Testis (tissue), 2 donors: Measurements from ENCODE around the gene PPM1D.

ENCODE experiments used
- CTCF ChIP-seq, 3 experiments: fragments of 450-650 bp in 2 of 3; fragments of 200-600 bp in 1 of 3; sonication (generic) in 1 of 3; IDR thresholded peaks; one replicate each; pipeline ENCODE4 v1.5.1; 2016 to 2019; ENCODE audit warnings: antibody characterized with exemption in 3 of 3, mild to moderate bottlenecking in 2 of 3, moderate library complexity in 1 of 3
- POLR2A ChIP-seq: fragments of 450-650 bp; IDR thresholded peaks from one replicate; pipeline ENCODE4 v1.6.1; 2017; ENCODE audit warnings: antibody characterized with exemption, mild to moderate bottlenecking, moderate library complexity

GRCh38 chr17:60573236-60574051 lies 26.5 kb upstream of the PPM1D start:
- TF ChIP-seq CTCF (IDR thresholded peaks at IDR 0.05): no peak
- TF ChIP-seq POLR2A: no peak
